LNCAP (cell line): ENCODE data around the gene PTPRG.

Experiments used
- TF ChIP-seq, protein P1 (sequence below): fragments of 450-650 bp; IDR thresholded peaks from 2 replicates; pipeline ENCODE4 v1.5.1; 2017; ENCODE audit warnings: mild to moderate bottlenecking

Gene PTPRG

DNA sequence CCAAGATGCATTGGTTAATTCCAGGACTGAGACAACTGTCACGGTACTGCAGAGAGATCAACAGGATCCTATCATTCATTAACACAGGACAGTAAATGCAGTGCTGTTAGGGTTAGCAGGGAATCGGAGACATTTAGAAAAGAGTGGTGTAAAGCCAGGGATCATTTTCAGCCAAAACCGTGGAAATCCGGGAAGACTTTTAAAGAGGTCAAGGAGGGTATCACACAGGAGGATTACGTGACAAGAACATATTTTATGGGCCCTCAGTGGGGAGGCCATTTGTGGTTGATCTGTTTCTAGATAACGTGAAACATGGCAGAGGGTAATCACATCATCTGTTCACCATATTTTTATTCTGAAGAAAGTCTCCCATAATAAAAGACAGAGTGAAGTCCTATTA lies 216.1 kb downstream of the PTPRG start:
- TF ChIP-seq, protein P1, sequence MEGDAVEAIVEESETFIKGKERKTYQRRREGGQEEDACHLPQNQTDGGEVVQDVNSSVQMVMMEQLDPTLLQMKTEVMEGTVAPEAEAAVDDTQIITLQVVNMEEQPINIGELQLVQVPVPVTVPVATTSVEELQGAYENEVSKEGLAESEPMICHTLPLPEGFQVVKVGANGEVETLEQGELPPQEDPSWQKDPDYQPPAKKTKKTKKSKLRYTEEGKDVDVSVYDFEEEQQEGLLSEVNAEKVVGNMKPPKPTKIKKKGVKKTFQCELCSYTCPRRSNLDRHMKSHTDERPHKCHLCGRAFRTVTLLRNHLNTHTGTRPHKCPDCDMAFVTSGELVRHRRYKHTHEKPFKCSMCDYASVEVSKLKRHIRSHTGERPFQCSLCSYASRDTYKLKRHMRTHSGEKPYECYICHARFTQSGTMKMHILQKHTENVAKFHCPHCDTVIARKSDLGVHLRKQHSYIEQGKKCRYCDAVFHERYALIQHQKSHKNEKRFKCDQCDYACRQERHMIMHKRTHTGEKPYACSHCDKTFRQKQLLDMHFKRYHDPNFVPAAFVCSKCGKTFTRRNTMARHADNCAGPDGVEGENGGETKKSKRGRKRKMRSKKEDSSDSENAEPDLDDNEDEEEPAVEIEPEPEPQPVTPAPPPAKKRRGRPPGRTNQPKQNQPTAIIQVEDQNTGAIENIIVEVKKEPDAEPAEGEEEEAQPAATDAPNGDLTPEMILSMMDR, result no peak

DNA sequence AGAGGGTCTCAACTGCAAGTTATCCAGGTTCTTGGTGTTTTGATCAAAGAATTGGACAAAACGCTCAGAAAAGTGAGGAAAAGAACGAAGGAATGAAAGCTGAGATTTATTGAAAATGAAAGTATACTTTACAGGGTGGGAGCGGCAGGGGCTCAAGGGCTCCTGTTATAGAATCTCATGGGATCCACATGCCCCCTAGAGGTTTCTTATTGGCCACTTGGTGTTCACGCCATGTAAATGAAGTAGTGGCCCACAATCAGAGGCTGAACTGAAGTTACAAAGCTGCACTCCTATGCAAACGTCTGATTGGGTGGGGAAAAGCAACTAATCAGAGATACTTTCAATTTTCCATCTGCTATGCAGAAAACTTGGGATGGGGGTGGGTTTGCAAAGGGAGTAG lies 216.7 kb downstream of the PTPRG start:
- TF ChIP-seq, protein P1, result no peak

DNA sequence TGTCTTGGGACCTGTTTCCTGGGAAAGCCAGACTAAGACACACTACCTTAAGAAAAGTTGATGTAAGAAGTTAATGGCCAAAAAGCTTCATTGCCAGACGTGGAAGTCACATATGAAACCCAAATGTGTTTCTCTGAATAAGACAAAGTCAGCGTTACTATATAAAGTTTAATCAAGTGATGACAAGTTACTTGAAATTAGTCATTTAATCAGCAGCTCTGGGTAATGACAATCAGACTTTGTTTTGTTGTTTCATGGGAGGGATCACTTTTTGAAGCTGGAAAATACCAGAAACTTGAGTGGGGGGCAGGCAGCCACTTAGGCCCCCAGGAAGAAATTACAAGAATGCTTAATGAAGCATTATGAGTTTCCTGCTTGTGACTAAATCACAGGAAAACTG lies 218.6 kb downstream of the PTPRG start:
- TF ChIP-seq, protein P1, result no peak

DNA sequence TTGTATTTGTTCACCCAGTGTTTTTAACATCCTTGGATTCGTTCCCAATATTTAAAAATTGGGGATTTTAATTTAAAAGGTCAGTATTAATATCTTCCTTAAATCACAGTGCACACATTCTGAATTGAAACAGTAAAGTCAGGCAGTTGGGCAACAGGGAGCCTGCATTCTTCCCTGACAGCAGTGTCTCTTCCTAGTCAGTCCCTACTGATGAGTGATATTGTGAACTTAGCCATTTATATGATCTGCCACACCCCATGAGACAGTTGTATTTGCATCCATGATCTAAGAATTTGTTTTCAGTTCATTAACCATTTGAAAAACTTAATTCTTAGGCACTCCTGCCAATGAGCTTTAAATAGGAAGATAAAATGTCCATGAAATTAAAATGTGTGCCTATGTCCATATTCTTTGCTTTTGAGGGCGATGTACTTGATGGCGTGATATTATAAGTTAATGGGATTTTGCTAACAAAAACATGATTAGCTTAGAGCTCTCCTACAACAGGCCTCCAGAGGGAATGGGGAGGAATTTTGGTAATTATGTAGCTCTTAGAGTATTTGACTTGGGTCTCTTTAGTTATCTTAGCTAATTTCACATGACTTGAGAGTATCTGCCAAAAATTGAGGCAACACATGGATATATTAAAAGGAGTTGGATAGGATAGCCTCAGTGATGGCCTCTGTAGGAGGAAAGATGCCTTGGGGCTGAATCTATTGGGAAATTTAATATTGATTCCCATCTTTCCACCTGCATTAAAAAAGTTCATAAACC lies 219.3 kb downstream of the PTPRG start:
- TF ChIP-seq, protein P1, result no peak

DNA sequence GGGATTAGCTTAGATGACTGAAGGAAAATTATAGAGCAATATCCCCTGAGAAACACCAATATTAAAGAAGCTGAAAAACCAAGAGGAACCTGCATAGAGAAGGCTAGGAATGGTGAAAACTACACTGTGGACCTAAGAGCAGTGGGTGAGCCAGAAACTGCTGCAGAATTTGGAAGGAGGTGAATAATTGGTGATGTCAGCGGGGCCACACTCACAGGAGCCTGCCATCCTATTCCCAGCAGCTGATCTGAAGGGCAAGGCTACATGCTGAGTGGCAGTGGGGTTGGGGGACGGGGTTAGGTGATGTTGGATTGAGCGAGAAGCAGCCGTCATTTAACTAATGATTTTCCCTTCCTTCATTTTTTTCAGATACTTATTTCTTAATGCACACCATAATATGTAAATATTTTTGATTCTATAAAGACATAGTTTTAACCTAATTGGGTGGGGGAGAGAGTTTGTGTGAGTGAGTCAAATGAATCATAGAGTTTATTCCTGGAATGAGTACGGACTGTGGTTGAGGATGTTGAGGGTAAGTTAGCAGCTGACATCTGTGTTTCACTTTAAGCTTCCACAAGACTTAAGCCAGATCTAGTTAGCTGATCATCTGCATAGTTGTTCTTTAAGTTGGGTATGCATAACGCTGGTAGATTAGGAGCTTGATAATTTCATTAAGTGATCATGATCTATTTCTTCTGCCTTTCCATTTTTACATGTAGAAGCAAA lies 222.8 kb downstream of the PTPRG start:
- TF ChIP-seq, protein P1, result no peak

DNA sequence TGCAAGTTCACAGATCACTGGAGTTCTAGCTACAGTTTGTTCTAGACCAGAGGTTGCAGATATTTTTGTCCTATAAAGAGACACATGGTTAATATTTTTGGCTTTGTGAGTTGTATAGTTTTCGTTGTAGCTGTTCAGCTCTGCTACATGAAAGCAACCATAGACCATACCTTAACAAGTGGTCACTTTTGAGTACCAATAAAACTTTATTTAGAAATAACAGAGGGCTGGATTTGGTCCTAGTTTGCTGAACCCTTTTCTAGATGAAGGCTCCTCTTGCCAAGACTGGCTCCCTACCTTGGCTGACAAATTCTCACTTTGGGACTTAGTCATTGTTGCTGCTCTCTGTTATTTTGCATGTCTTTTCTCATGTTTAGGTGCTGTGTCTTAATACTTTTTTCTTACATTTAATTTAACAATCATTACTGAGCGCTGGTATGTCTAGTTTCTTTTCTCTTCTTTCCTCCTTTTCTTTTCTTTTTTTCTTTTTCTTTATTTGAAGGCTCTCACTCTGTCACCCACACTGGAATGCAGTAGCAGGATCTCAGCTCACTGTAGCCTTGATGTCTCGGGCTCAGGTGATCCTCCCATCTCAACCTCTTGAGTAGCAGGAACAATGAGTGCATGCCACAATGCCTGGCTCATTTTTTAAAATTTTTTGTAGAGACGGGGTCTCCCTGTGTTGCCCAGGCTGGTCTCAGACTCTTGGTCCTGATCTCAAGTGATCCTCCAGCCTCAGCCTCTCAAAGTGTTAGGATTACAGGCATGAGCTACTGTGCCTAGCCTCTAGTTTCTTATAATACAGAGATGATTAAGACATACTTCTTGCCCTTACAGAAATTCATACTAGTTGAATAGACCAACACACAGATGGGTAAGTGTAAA lies 227.5 kb downstream of the PTPRG start:
- TF ChIP-seq, protein P1, result no peak

DNA sequence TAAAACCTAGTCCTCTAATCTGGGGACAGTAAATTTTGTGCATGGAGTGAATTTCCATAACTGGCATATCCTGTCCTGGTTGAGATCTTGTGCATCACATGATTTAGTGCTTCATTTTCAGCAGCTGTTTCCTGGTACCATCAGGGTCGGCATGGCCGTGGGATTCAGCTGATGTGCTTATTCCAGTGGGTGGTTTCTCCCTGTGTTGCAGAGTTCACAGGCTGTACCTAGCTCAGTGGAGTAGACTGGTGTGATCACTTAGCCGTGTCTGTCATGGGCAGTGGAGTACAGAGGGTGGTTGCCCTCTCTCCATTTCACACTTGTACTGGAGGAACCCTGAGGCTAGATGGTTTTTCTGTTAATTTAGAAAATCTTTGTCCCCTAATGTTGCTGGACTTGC lies 228.5 kb downstream of the PTPRG start:
- TF ChIP-seq, protein P1, result no peak
